Sigmoid colon (tissue), 7 donors: Measurements from ENCODE around the gene PPP1R15B. TPM values are rescaled to one million over a fixed set of nuclear protein-coding genes. Genes with fewer than 3 reads are reported as not detected.

Experiments
- DNase-seq: peaks from one replicate; pipeline ENCODE4 v3.0.0-alpha.2; 2019
- H3K27ac ChIP-seq, 4 donors: fragments of 200-600 bp; sonication (generic); one replicate each; pipeline ENCODE4 v1.5.1; 2016 to 2019; ENCODE audit warnings: mild to moderate bottlenecking in 1 of 4
- H3K27me3 ChIP-seq, 3 donors: fragments of 200-600 bp; sonication (generic); one replicate each; pipeline ENCODE4 v1.5.1; 2019; ENCODE audit warnings: mild to moderate bottlenecking in 1 of 3
- H3K36me3 ChIP-seq, 4 donors: fragments of 200-600 bp; sonication (generic); one replicate each; pipeline ENCODE4 v1.5.1; 2016 to 2019
- H3K4me1 ChIP-seq, 4 donors: fragments of 200-600 bp; sonication (generic); one replicate each; pipeline ENCODE4 v1.5.1; 2017 to 2019
- H3K4me3 ChIP-seq, 4 donors: fragments of 200-600 bp; sonication (generic); one replicate each; pipeline ENCODE4 v1.5.1; 2017 to 2019; ENCODE audit warnings: mild to moderate bottlenecking in 2 of 4, moderate library complexity in 1 of 4
- H3K9me3 ChIP-seq, 4 donors: fragments of 200-600 bp in 3 of 4; sonication (generic) in 3 of 4; one replicate each; pipeline versions ENCODE4 v1.5.1 to v1.6.1; 2013 to 2019
- CTCF ChIP-seq, 4 experiments: fragments of 450-650 bp in 3 of 4; fragments of 200-600 bp in 1 of 4; IDR thresholded peaks; one replicate each; pipeline ENCODE4 v1.5.1; 2016 to 2019; ENCODE audit warnings: antibody characterized with exemption in 4 of 4, mild to moderate bottlenecking in 3 of 4, moderate library complexity in 2 of 4
- EP300 ChIP-seq, 4 donors: sonication (generic); formaldehyde crosslinking; IDR thresholded peaks; one replicate each; pipeline ENCODE4 v1.6.1; 2017; ENCODE audit warnings: antibody characterized with exemption in 4 of 4
- POLR2A ChIP-seq, 2 donors: fragments of 450-650 bp; IDR thresholded peaks; one replicate each; pipeline ENCODE4 v1.6.1; 2016; ENCODE audit warnings: antibody characterized with exemption in 2 of 2, mild to moderate bottlenecking in 2 of 2, moderate library complexity in 2 of 2
- POLR2AphosphoS5 ChIP-seq, 4 donors: sonication (generic); formaldehyde crosslinking; IDR thresholded peaks; one replicate each; pipeline ENCODE4 v1.6.1; 2017; ENCODE audit warnings: antibody characterized with exemption in 4 of 4
- whole genome bisulfite sequencing, 2 donors: extraction: QIAGEN DNeasy Blood & Tissue Kit; methylation state at CpG; one replicate each; pipeline ENCODE4 v1.1.7; 2013; 5-methylcytosine and 5-hydroxymethylcytosine counted together
- intact Hi-C: fragments of 100-400 bp; cut with DNase I; formaldehyde crosslinking; loops from one replicate; pipeline ENCODE4 v1.15.1; 2023
- polyA plus RNA-seq, 3 donors: library from polyadenylated mRNA; stranded (reverse); fragments of 200-250 nt; gene quantifications; one replicate each; pipeline ENCODE4 v1.2.3, GENCODE V29; 2013
- total RNA-seq, 4 donors: library from RNA; depleted of rRNA; stranded (reverse); fragments of >200 nt; gene quantifications; one replicate each; pipeline ENCODE4 v1.1.0, GENCODE V29; 2016
- donor health status: healthy with polysubstance abuse.
- donor health status: Bipolar disorder and iron deficiency.
- donor health status: healthy.

PPP1R15B gene
- total and polyA plus RNA-seq, 7 donors, result 9.0 to 44.7 (median 40.0) TPM

GRCh38 chr1:204448344-204448964 is 36.8 kb upstream of the PPP1R15B start:
- intact Hi-C loops, result no loop called here
- Histone ChIP-seq H3K27ac (no peak overlapping the region), H3K4me3 (no peak overlapping the region), H3K9me3 (no peaks in the 10 kb centered on the region), H3K27me3 (no peaks in the 10 kb centered on the region), H3K4me1 (peaks cover 0 to 30% (median 21%) of the 10 kb centered on the region in 4 donors), H3K36me3 (peaks cover 12 to 86% (median 28%) of the 10 kb centered on the region in 4 donors)
- DNase-seq, result no peak
- 62 to 77% methylated on average over 7 of the region's 7 CpGs for WGBS, 2 donors
- no peak for TF ChIP-seq POLR2A (IDR thresholded peaks at IDR 0.05)
- TF ChIP-seq POLR2AphosphoS5 (IDR thresholded peaks at IDR 0.05), result no peak
- no peak for TF ChIP-seq CTCF (IDR thresholded peaks at IDR 0.05)
- no peak for TF ChIP-seq EP300 (IDR thresholded peaks at IDR 0.05)

GRCh38 chr1:204447736-204448135 is 36.1 kb upstream of the PPP1R15B start:
- Histone ChIP-seq H3K27me3 (no peaks in the 10 kb centered on the region), H3K4me3 (no peak overlapping the region), H3K36me3 (peaks cover 12 to 86% (median 32%) of the 10 kb centered on the region in 4 donors), H3K4me1 (peaks cover 0 to 30% (median 21%) of the 10 kb centered on the region in 4 donors), H3K9me3 (no peaks in the 10 kb centered on the region), H3K27ac (peak overlapping the region in 1 of 4 donors; percentile 65)
- TF ChIP-seq POLR2AphosphoS5 (IDR thresholded peaks at IDR 0.05), result no peak
- no peak for TF ChIP-seq EP300 (IDR thresholded peaks at IDR 0.05)
- no peak for TF ChIP-seq POLR2A (IDR thresholded peaks at IDR 0.05)
- no peak for TF ChIP-seq CTCF (IDR thresholded peaks at IDR 0.05)
- 64 to 69% methylated on average over 4 of the region's 4 CpGs for WGBS, 2 donors
- no peak for DNase-seq
- intact Hi-C loops, result loop anchor here (2.0 kb wide), 1 partner anchor 47 kb away; the partner anchor contains the start of gene PIK3C2B

- DNase-seq, result no peak
- Histone ChIP-seq H3K9me3 (no peaks in the 10 kb centered on the region), H3K36me3 (peaks cover 12 to 89% (median 37%) of the 10 kb centered on the region in 4 donors), H3K4me1 (peaks cover 0 to 30% (median 21%) of the 10 kb centered on the region in 4 donors), H3K4me3 (no peak overlapping the region), H3K27me3 (no peaks in the 10 kb centered on the region), H3K27ac (peak overlapping the region; percentile 12 to 65 (median 56))
- 90 to 91% methylated on average over 6 of the region's 6 CpGs for WGBS, 2 donors
- no peak for TF ChIP-seq EP300 (IDR thresholded peaks at IDR 0.05)
- TF ChIP-seq CTCF (IDR thresholded peaks at IDR 0.05), result no peak
- no peak for TF ChIP-seq POLR2A (IDR thresholded peaks at IDR 0.05)
- no peak for TF ChIP-seq POLR2AphosphoS5 (IDR thresholded peaks at IDR 0.05)
- intact Hi-C loops, result loop anchor here (2.0 kb wide), 1 partner anchor 48 kb away; the partner anchor contains the start of gene PIK3C2B
Observed at GRCh38 chr1:204447190-204447589, 35.6 kb upstream of the PPP1R15B start.

GRCh38 chr1:204446413-204447111 is 34.9 kb upstream of the PPP1R15B start:
- Histone ChIP-seq H3K27ac (peak overlapping the region; percentile 12 to 65 (median 56)), H3K27me3 (no peaks in the 10 kb centered on the region), H3K4me3 (no peak overlapping the region), H3K4me1 (peaks cover 0 to 24% (median 19%) of the 10 kb centered on the region in 4 donors), H3K9me3 (no peaks in the 10 kb centered on the region), H3K36me3 (peaks cover 12 to 90% (median 40%) of the 10 kb centered on the region in 4 donors)
- 42 to 43% methylated on average over 11 of the region's 11 CpGs for WGBS, 2 donors
- TF ChIP-seq POLR2A (IDR thresholded peaks at IDR 0.05), result no peak
- TF ChIP-seq CTCF (IDR thresholded peaks at IDR 0.05), result peak; percentile 70 to 82 (median 75)
- peak; percentile 88 for DNase-seq
- intact Hi-C loops, result loop anchor here (1.0 to 2.0 kb wide), 2 partner anchors 48 to 57 kb away; partner anchors contain the start of gene PIK3C2B
